Measurements from ENCODE around the gene BSND.
A peak's percentile ranks its signal among the peaks of the same experiment; 100 is the strongest.

BSND gene

GRCh38 chr1:55040933-55041494 is 42.3 kb downstream of the BSND start:
- no peak overlapping the region for H3K4me3 ChIP-seq (ENCODE audit: low read depth, low read length)
- ChIA-PET CTCF (interaction anchor here (0.6 to 1.3 kb wide), 3 partner anchors 19 to 100 kb away, joined by 3 to 7 read pairs (median 3); no protein-coding TSS in a partner anchor), POLR2A (no interaction called here)
- TF ChIP-seq ZNF530 (tag by site-specific recombination; IDR thresholded peaks at IDR 0.05; ENCODE audit: low read depth) (no peak), ZNF596 (tag by site-specific recombination; IDR thresholded peaks at IDR 0.05) (no peak), ZNF202 (tag by site-specific recombination; IDR thresholded peaks at IDR 0.05; ENCODE audit: borderline replicate concordance) (no peak), ZBTB7A (tag by site-specific recombination; IDR thresholded peaks at IDR 0.05; ENCODE audit: low read depth) (no peak), ZNF518A (tag by site-specific recombination; conservative IDR thresholded peaks at IDR 0.05; ENCODE audit: low read depth) (no peak), PRDM10 (tag by site-specific recombination; IDR thresholded peaks at IDR 0.05) (no peak), ZNF114 (tag by site-specific recombination; IDR thresholded peaks at IDR 0.05) (no peak), GLIS1 (tag by site-specific recombination; IDR thresholded peaks at IDR 0.05) (no peak), ZSCAN16 (tag by site-specific recombination; IDR thresholded peaks at IDR 0.05) (no peak), ZNF311 (tag by site-specific recombination; IDR thresholded peaks at IDR 0.05; ENCODE audit: borderline replicate concordance) (no peak), ZNF555 (tag by site-specific recombination; conservative IDR thresholded peaks at IDR 0.05) (no peak), ZFHX2 (tag by site-specific recombination; conservative IDR thresholded peaks at IDR 0.05) (no peak), HOXD13 (CRISPR knock-in tag; IDR thresholded peaks at IDR 0.05; ENCODE audit: borderline replicate concordance) (no peak), ZNF521 (tag by site-specific recombination; IDR thresholded peaks at IDR 0.05) (no peak), SP2 (tag by site-specific recombination; IDR thresholded peaks at IDR 0.05) (no peak)
- no peaks in the 10 kb centered on the region for H3K4me1 ChIP-seq (ENCODE audit: control insufficient read depth, insufficient read depth, low read length)
- no peaks in the 10 kb centered on the region for H3K36me3 ChIP-seq (ENCODE audit: control insufficient read depth in 2 of 2, insufficient read depth in 1 of 2, low read length in 2 of 2)
- no peaks in the 10 kb centered on the region for H3K9me3 ChIP-seq (ENCODE audit: control insufficient read depth, insufficient read depth, low read depth, low read length)
- H3K27ac ChIP-seq (ENCODE audit: extremely low read depth, low read depth, low read length), result no peak overlapping the region

- no peaks in the 10 kb centered on the region for H3K36me3 ChIP-seq (ENCODE audit: control insufficient read depth in 2 of 2, insufficient read depth in 1 of 2, low read length in 2 of 2)
- H3K27ac ChIP-seq (ENCODE audit: extremely low read depth, low read depth, low read length), result no peak overlapping the region
- CTCF ChIA-PET, result interaction anchor here (0.6 to 0.9 kb wide), 3 partner anchors 20 to 100 kb away, joined by 3 to 5 read pairs (median 3); no protein-coding TSS in a partner anchor
- no peaks in the 10 kb centered on the region for H3K4me1 ChIP-seq (ENCODE audit: control insufficient read depth, insufficient read depth, low read length)
- POLR2A ChIA-PET, result no interaction called here
- TF ChIP-seq ZFP3 (tag by site-specific recombination; IDR thresholded peaks at IDR 0.05; ENCODE audit: low read depth) (peak; percentile 49; the same call in 1 of the 2 replicates), ZNF664 (tag by site-specific recombination; IDR thresholded peaks at IDR 0.05) (no peak)
- H3K4me3 ChIP-seq (ENCODE audit: low read depth, low read length), result no peak overlapping the region
- no peaks in the 10 kb centered on the region for H3K9me3 ChIP-seq (ENCODE audit: control insufficient read depth, insufficient read depth, low read depth, low read length)
Measured at GRCh38 chr1:55041613-55042012, 42.9 kb downstream of the BSND start.

All from HEK293 (cell line).